HAP-1 (cell line): ENCODE results near the gene SIRT3.

Experiments
- DNase-seq, 2 experiments: peaks; one replicate each; pipeline ENCODE4 v3.0.0-alpha.2; 2016 to 2020; ENCODE audit warnings: low spot score in 2 of 2
- H3K27me3 ChIP-seq: fragments of 250-450 bp; sonication (Bioruptor Pico); 2 replicates; pipeline ENCODE4 v1.5.1; 2020; ENCODE audit warnings: low read depth, mild to moderate bottlenecking, moderate library complexity
- H3K36me3 ChIP-seq: fragments of 250-450 bp; sonication (Bioruptor Pico); replicated peaks from 2 replicates; pipeline ENCODE4 v1.5.1; 2020; ENCODE audit warnings: mild to moderate bottlenecking
- H3K4me1 ChIP-seq: fragments of 250-450 bp; sonication (Bioruptor Pico); 2 replicates; pipeline ENCODE4 v1.5.1; 2020; ENCODE audit warnings: mild to moderate bottlenecking
- H3K4me3 ChIP-seq: fragments of 250-450 bp; sonication (Bioruptor Pico); 2 replicates; pipeline ENCODE4 v1.5.1; 2020; ENCODE audit warnings: mild to moderate bottlenecking, moderate library complexity
- H3K9me3 ChIP-seq: fragments of 250-450 bp; sonication (Bioruptor Pico); 2 replicates; pipeline ENCODE4 v1.5.1; 2020; ENCODE audit warnings: mild to moderate bottlenecking, moderate library complexity
- in situ Hi-C: fragments of 300-500 bp; cut with MboI; formaldehyde crosslinking; loops from 3 replicates; pipeline ENCODE4 v1.14.3; 2020; ENCODE audit warnings: low sequenced_read_pairs, inconsistent platforms, mixed read lengths

The SIRT3 gene

GRCh38 chr11:261624-262023 lies 25.5 kb upstream of the SIRT3 start:
- in situ Hi-C loops: no loop called here
- H3K36me3 ChIP-seq: no peaks in the 10 kb centered on the region
- no peaks in the 10 kb centered on the region for H3K4me1 ChIP-seq
- H3K9me3 ChIP-seq: no peaks in the 10 kb centered on the region
- no peak for DNase-seq
- H3K27me3 ChIP-seq: no peaks in the 10 kb centered on the region
- no peak overlapping the region for H3K4me3 ChIP-seq

GRCh38 chr11:259413-259812 lies 23.3 kb upstream of the SIRT3 start:
- Histone ChIP-seq H3K27me3 (no peaks in the 10 kb centered on the region), H3K9me3 (no peaks in the 10 kb centered on the region), H3K4me1 (peaks cover 8% of the 10 kb centered on the region; the same call in 1 of the 2 replicates), H3K36me3 (no peaks in the 10 kb centered on the region), H3K4me3 (no peak overlapping the region)
- DNase-seq: no peak
- in situ Hi-C loops: loop anchor here (10.0 kb wide), 1 partner anchor 105 kb away; the partner anchor contains the start of gene B4GALNT4

GRCh38 chr11:257766-258493 lies 21.8 kb upstream of the SIRT3 start:
- Histone ChIP-seq H3K4me3 (no peak overlapping the region), H3K9me3 (no peaks in the 10 kb centered on the region), H3K36me3 (peaks cover 11% of the 10 kb centered on the region), H3K4me1 (peaks cover 8% of the 10 kb centered on the region; the same call in 1 of the 2 replicates), H3K27me3 (no peaks in the 10 kb centered on the region)
- in situ Hi-C loops: loop anchor here (10.0 kb wide), 1 partner anchor 107 kb away; the partner anchor contains the start of gene B4GALNT4
- no peak for DNase-seq

GRCh38 chr11:256952-257737 lies 21.0 kb upstream of the SIRT3 start:
- DNase-seq: no peak
- H3K9me3 ChIP-seq: no peaks in the 10 kb centered on the region
- no peak overlapping the region for H3K4me3 ChIP-seq
- H3K4me1 ChIP-seq: peaks cover 8% of the 10 kb centered on the region; the same call in 1 of the 2 replicates
- no peaks in the 10 kb centered on the region for H3K27me3 ChIP-seq
- in situ Hi-C loops: loop anchor here (10.0 kb wide), 1 partner anchor 108 kb away; the partner anchor contains the start of gene B4GALNT4
- peaks cover 19% of the 10 kb centered on the region for H3K36me3 ChIP-seq

- no peaks in the 10 kb centered on the region for H3K9me3 ChIP-seq
- peaks cover 32% of the 10 kb centered on the region for H3K36me3 ChIP-seq
- peaks cover 8% of the 10 kb centered on the region; the same call in 1 of the 2 replicates for H3K4me1 ChIP-seq
- no peaks in the 10 kb centered on the region for H3K27me3 ChIP-seq
- in situ Hi-C loops: loop anchor here (10.0 kb wide), 1 partner anchor 109 kb away; the partner anchor contains the start of gene B4GALNT4
- no peak for DNase-seq
- H3K4me3 ChIP-seq: no peak overlapping the region
Measured at GRCh38 chr11:255816-256215, 19.7 kb upstream of the SIRT3 start.

GRCh38 chr11:255176-255575 lies 19.0 kb upstream of the SIRT3 start:
- no peaks in the 10 kb centered on the region for H3K9me3 ChIP-seq
- H3K27me3 ChIP-seq: no peaks in the 10 kb centered on the region
- DNase-seq: peak; percentile 28 to 39
- peaks cover 38% of the 10 kb centered on the region for H3K36me3 ChIP-seq
- in situ Hi-C loops: loop anchor here (10.0 kb wide), 1 partner anchor 110 kb away; the partner anchor contains the start of gene B4GALNT4
- H3K4me1 ChIP-seq: peaks cover 8% of the 10 kb centered on the region; the same call in 1 of the 2 replicates
- no peak overlapping the region for H3K4me3 ChIP-seq

GRCh38 chr11:253886-254270 lies 17.7 kb upstream of the SIRT3 start:
- Histone ChIP-seq H3K4me1 (peaks cover 8% of the 10 kb centered on the region; the same call in 1 of the 2 replicates), H3K9me3 (no peaks in the 10 kb centered on the region), H3K36me3 (peaks cover 47% of the 10 kb centered on the region), H3K27me3 (no peaks in the 10 kb centered on the region), H3K4me3 (no peak overlapping the region)
- DNase-seq: no peak
- in situ Hi-C loops: loop anchor here (10.0 kb wide), 1 partner anchor 111 kb away; the partner anchor contains the start of gene B4GALNT4

GRCh38 chr11:253160-253885 lies 17.2 kb upstream of the SIRT3 start:
- H3K36me3 ChIP-seq: peaks cover 53% of the 10 kb centered on the region
- H3K4me1 ChIP-seq: peaks cover 8% of the 10 kb centered on the region; the same call in 1 of the 2 replicates
- no peak overlapping the region for H3K4me3 ChIP-seq
- in situ Hi-C loops: loop anchor here (10.0 kb wide), 1 partner anchor 111 kb away; the partner anchor contains the start of gene B4GALNT4
- H3K9me3 ChIP-seq: no peaks in the 10 kb centered on the region
- H3K27me3 ChIP-seq: no peaks in the 10 kb centered on the region
- DNase-seq: no peak

GRCh38 chr11:252666-253065 lies 16.5 kb upstream of the SIRT3 start:
- in situ Hi-C loops: loop anchor here (10.0 kb wide), 1 partner anchor 112 kb away; the partner anchor contains the start of gene B4GALNT4
- DNase-seq: no peak
- Histone ChIP-seq H3K4me1 (peaks cover 8% of the 10 kb centered on the region; the same call in 1 of the 2 replicates), H3K4me3 (no peak overlapping the region), H3K9me3 (no peaks in the 10 kb centered on the region), H3K36me3 (peaks cover 57% of the 10 kb centered on the region), H3K27me3 (no peaks in the 10 kb centered on the region)

GRCh38 chr11:251550-251949 lies 15.4 kb upstream of the SIRT3 start:
- Histone ChIP-seq H3K9me3 (no peaks in the 10 kb centered on the region), H3K36me3 (peaks cover 68% of the 10 kb centered on the region), H3K4me3 (no peak overlapping the region), H3K27me3 (no peaks in the 10 kb centered on the region), H3K4me1 (peaks cover 8% of the 10 kb centered on the region; the same call in 1 of the 2 replicates)
- DNase-seq: no peak
- in situ Hi-C loops: loop anchor here (10.0 kb wide), 1 partner anchor 113 kb away; the partner anchor contains the start of gene B4GALNT4

GRCh38 chr11:250740-251299 lies 14.7 kb upstream of the SIRT3 start:
- no peaks in the 10 kb centered on the region for H3K9me3 ChIP-seq
- H3K36me3 ChIP-seq: peaks cover 76% of the 10 kb centered on the region
- no peak overlapping the region for H3K4me3 ChIP-seq
- DNase-seq: peak; percentile 22 to 77
- peaks cover 8% of the 10 kb centered on the region; the same call in 1 of the 2 replicates for H3K4me1 ChIP-seq
- H3K27me3 ChIP-seq: no peaks in the 10 kb centered on the region
- in situ Hi-C loops: loop anchor here (10.0 kb wide), 1 partner anchor 114 kb away; the partner anchor contains the start of gene B4GALNT4

GRCh38 chr11:250274-250673 lies 14.1 kb upstream of the SIRT3 start:
- no peaks in the 10 kb centered on the region for H3K27me3 ChIP-seq
- peaks cover 81% of the 10 kb centered on the region for H3K36me3 ChIP-seq
- H3K4me1 ChIP-seq: 0 out of 2 replicates have a peak, but pooled peaks cover 3% of the 10 kb centered on the region
- no peak for DNase-seq
- H3K4me3 ChIP-seq: no peak overlapping the region
- in situ Hi-C loops: loop anchor here (10.0 kb wide), 1 partner anchor 115 kb away; the partner anchor contains the start of gene B4GALNT4
- no peaks in the 10 kb centered on the region for H3K9me3 ChIP-seq
